Endodermal cell (in vitro differentiated cells): ENCODE results near the gene TUBGCP6. TPM values are rescaled to one million over a fixed set of nuclear protein-coding genes. Genes with fewer than 3 reads are reported as not detected.

Source experiments
- DNase-seq: peaks from one replicate; pipeline ENCODE4 v3.0.0-alpha.2; 2017
- H3K27ac ChIP-seq: 2 replicates; pipeline ENCODE4 v1.5.1; 2013; ENCODE audit warnings: mild to moderate bottlenecking, low read depth, low read length, moderate library complexity
- H3K27me3 ChIP-seq: 2 replicates; pipeline ENCODE4 v1.6.1; 2013; ENCODE audit warnings: mild to moderate bottlenecking, low read length, moderate library complexity; ENCODE audit not compliant: insufficient read depth, control insufficient read depth, poor library complexity, severe bottlenecking
- H3K36me3 ChIP-seq: 2 replicates; pipeline ENCODE4 v1.7.0; 2013; ENCODE audit warnings: mild to moderate bottlenecking, low read length, moderate library complexity; ENCODE audit not compliant: control insufficient read depth, insufficient read depth
- H3K4me1 ChIP-seq: one replicate; pipeline ENCODE4 v1.7.0; 2013; ENCODE audit warnings: low read length; ENCODE audit not compliant: control insufficient read depth, insufficient read depth
- H3K4me3 ChIP-seq: 2 replicates; pipeline ENCODE4 v1.5.1; 2013; ENCODE audit warnings: mild to moderate bottlenecking, low read length, moderate library complexity
- H3K9ac ChIP-seq: 2 replicates; pipeline ENCODE4 v1.6.1; 2013; ENCODE audit warnings: mild to moderate bottlenecking, low read length, moderate library complexity; ENCODE audit not compliant: poor library complexity, severe bottlenecking; ENCODE audit errors: extremely low read depth
- H3K9me3 ChIP-seq: 2 replicates; pipeline ENCODE4 v1.6.1; 2013; ENCODE audit warnings: mild to moderate bottlenecking, low read length, moderate library complexity; ENCODE audit not compliant: control insufficient read depth
- H3K27ac Mint-ChIP-seq: 2 replicates; pipeline ENCODE4 v1.8.0; 2020; ENCODE audit warnings: mixed read lengths
- H3K27me3 Mint-ChIP-seq: 2 replicates; pipeline ENCODE4 v1.8.0; 2021; ENCODE audit warnings: mild to moderate bottlenecking, mixed read lengths; ENCODE audit not compliant: insufficient read depth
- H3K36me3 Mint-ChIP-seq: 2 replicates; pipeline ENCODE4 v1.8.0; 2020; ENCODE audit warnings: low read depth, mixed read lengths
- H3K4me1 Mint-ChIP-seq: 2 replicates; pipeline ENCODE4 v1.8.0; 2020; ENCODE audit warnings: mixed read lengths
- H3K4me3 Mint-ChIP-seq: 2 replicates; pipeline ENCODE4 v1.8.0; 2020; ENCODE audit warnings: mild to moderate bottlenecking, moderate library complexity, mixed read lengths
- H3K9me3 Mint-ChIP-seq: 2 replicates; pipeline ENCODE4 v1.8.0; 2020; ENCODE audit warnings: mild to moderate bottlenecking, mixed read lengths
- CTCF ChIP-seq: fragments of 200-600 bp; sonication (generic); conservative IDR thresholded peaks from 2 replicates; pipeline ENCODE4 v1.5.0; 2021; ENCODE audit warnings: antibody characterized with exemption, mild to moderate bottlenecking
- WGBS, 2 experiments: methylation state at CpG; one replicate each; pipeline versions ENCODE4 v1.1.5 to v1.1.7; 2013; ENCODE audit warnings: missing lambda C conversion rate in 2 of 2, mixed read lengths in 1 of 2; ENCODE audit not compliant: insufficient coverage in 1 of 2, insufficient read length in 1 of 2; 5-methylcytosine and 5-hydroxymethylcytosine counted together
- total RNA-seq, 2 donors: library from RNA; stranded (reverse); fragmentation: NEBNext Ultra II Directional in 1 of 2; extraction: Animal tissue kit (Norgen Biotek cat#: 25700) in 1 of 2; gene quantifications; 2 replicates in 1 of 2; 3 replicates in 1 of 2; pipeline ENCODE4 v1.2.1, GENCODE V29; 2021

Gene TUBGCP6
- total RNA-seq, 2 donors from 2014 or later = 43.7 to 46.0 TPM

DNA sequence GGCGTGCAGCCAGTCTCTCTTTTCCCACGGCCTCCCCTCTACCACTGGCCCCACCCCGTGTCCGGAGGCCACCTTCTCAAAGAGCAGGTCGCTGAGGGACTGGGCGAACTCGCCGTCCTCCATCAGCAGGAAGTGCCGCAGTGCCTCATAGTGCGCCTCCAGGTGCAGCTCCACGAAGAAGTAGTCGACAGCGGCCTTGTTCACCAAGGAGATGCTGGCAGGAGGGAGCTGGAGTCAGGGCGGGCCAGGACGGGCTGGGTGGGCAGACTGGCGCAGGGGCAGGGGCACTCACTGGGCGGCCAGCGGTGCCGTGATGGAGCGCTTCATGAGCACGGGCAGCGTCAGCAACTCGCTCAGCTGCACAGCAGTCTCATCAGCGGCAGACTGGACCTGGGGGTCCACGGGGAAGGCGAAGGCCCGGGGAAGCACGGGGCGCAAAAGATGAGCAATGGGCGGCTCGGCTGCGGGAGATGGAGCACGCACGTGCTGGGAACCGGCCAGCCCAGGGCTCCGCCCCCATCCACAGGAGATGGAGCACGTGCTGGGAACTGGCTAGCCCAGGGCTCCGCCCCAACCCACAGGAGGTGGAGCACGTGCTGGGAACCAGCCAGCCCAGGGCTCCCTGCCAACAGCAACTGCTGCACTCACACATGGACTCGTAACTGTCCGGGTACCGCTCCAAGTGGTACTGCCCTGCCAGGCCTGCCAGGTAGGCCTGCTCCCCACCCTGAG lies 25.7 kb downstream of the TUBGCP6 start:
- Histone ChIP-seq H3K27ac (no peak overlapping the region), H3K36me3 (peaks cover 55% of the 10 kb centered on the region), H3K4me1 (no peaks in the 10 kb centered on the region), H3K9ac (no peak overlapping the region), H3K27me3 (no peaks in the 10 kb centered on the region), H3K9me3 (no peaks in the 10 kb centered on the region), H3K4me3 (no peak overlapping the region)
- H3K4me1 Mint-ChIP-seq = no peaks in the 10 kb centered on the region
- TF ChIP-seq CTCF = no peak
- H3K36me3 Mint-ChIP-seq = peaks cover 67% of the 10 kb centered on the region
- H3K27me3 Mint-ChIP-seq = no peaks in the 10 kb centered on the region
- WGBS, 2 experiments = 90 to 91% methylated on average over 30 to 42 of the region's 42 CpGs
- H3K4me3 Mint-ChIP-seq = no peak overlapping the region
- no peaks in the 10 kb centered on the region for H3K9me3 Mint-ChIP-seq
- peak; percentile 86 for DNase-seq
- no peak overlapping the region for H3K27ac Mint-ChIP-seq

DNA sequence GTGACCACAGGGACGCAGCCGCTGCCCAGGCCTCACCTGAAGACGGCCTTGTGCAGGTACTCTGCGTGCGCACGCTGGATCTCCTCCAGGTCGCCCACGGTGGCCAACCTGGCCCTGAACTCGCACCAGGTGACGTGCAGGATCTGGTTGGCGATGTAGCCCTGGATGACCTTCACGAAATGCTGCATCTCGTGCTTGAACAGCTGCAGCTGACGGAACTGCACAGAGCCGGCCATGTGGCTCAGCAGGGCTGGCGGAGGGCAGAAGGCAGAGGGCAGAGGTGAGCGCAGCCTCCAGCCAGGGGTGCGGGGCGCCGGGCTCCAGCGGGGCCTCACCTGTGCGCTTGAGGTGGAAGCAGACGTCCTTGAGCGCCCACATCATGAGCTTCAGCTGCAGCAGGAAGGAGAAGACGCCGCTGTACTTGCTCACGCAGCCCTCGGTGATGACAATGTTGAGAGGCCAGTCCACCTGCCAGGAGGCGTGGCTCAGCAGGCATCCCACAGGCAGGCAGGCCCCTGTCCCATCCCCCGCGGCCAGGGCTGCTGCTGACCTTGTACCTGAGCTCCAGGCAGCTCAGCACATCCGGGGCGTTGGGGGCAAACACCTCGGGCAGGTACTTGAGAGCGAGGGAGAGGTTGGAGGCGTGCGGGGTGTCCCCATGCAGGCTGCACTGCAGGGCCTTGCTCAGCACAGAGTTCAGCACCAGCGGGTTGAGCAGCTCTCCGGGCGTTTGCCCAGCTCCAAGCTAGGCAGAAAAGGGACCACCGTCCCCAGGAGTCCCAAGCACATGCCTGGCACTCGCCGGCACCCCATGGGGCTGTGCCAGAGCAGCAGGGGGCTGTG lies 26.4 kb downstream of the TUBGCP6 start:
- TF ChIP-seq CTCF = no peak
- 91 to 95% methylated on average over 31 to 43 of the region's 43 CpGs for WGBS, 2 experiments
- no peak overlapping the region for H3K27ac Mint-ChIP-seq
- H3K27me3 Mint-ChIP-seq = no peaks in the 10 kb centered on the region
- H3K9me3 Mint-ChIP-seq = no peaks in the 10 kb centered on the region
- H3K4me3 Mint-ChIP-seq = no peak overlapping the region
- no peaks in the 10 kb centered on the region for H3K27me3 ChIP-seq
- H3K36me3 ChIP-seq = peaks cover 62% of the 10 kb centered on the region
- no peak overlapping the region for H3K9ac ChIP-seq
- no peak overlapping the region for H3K27ac ChIP-seq
- no peaks in the 10 kb centered on the region for H3K4me1 ChIP-seq
- H3K4me3 ChIP-seq = no peak overlapping the region
- no peaks in the 10 kb centered on the region for H3K9me3 ChIP-seq
- no peaks in the 10 kb centered on the region for H3K4me1 Mint-ChIP-seq
- peak; percentile 59 for DNase-seq
- peaks cover 73% of the 10 kb centered on the region for H3K36me3 Mint-ChIP-seq

DNA sequence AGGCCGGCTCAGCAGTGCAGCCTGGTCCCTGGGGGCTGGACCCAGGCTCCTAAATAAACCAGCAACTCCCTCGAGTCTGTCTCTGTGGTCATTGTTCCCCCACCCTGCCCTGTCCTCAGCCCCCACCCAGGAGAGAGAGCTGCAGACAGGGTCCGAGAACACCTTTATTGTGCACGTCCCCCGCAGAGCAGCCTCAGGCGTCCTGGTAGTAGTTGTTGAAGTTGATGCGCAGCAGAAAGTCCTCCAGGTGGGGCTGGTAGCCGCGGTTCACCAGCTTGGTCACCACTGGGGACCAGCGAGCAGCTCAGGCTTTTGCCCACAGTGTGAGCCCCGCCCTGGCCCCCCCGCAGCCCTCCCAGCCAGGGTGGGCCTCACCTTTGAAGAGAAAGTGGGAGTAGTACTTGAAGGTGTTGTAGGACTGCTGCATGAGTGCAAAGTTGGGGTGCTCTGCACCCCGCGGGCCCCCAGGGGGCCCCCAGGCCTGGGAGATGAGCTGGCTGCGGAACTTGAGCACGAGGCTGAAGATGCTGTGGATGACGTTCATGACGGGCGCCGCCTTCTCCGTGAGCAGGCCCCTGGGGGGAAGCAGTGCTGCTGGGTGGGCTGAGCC lies 27.2 kb downstream of the TUBGCP6 start:
- Mint-ChIP-seq H3K27ac (no peak overlapping the region), H3K27me3 (no peaks in the 10 kb centered on the region), H3K4me3 (no peak overlapping the region), H3K4me1 (no peaks in the 10 kb centered on the region), H3K9me3 (no peaks in the 10 kb centered on the region), H3K36me3 (peaks cover 74% of the 10 kb centered on the region)
- no peak for TF ChIP-seq CTCF
- peak; percentile 48 for DNase-seq
- WGBS, 2 experiments = 92 to 93% methylated on average over 15 to 21 of the region's 21 CpGs
- H3K4me1 ChIP-seq = no peaks in the 10 kb centered on the region
- H3K9me3 ChIP-seq = peaks cover 3% of the 10 kb centered on the region
- H3K27ac ChIP-seq = no peak overlapping the region
- peaks cover 64% of the 10 kb centered on the region for H3K36me3 ChIP-seq
- H3K4me3 ChIP-seq = no peak overlapping the region
- H3K27me3 ChIP-seq = no peaks in the 10 kb centered on the region
- no peak overlapping the region for H3K9ac ChIP-seq
